ENCODE data around the gene NIPAL1. TPM values are rescaled to one million over a fixed set of nuclear protein-coding genes. Genes with fewer than 3 reads are reported as not detected.

The NIPAL1 gene
- polyA plus RNA-seq, 12 donors = 1.1 to 9.7 (median 5.6) TPM; not detected in 1

DNA sequence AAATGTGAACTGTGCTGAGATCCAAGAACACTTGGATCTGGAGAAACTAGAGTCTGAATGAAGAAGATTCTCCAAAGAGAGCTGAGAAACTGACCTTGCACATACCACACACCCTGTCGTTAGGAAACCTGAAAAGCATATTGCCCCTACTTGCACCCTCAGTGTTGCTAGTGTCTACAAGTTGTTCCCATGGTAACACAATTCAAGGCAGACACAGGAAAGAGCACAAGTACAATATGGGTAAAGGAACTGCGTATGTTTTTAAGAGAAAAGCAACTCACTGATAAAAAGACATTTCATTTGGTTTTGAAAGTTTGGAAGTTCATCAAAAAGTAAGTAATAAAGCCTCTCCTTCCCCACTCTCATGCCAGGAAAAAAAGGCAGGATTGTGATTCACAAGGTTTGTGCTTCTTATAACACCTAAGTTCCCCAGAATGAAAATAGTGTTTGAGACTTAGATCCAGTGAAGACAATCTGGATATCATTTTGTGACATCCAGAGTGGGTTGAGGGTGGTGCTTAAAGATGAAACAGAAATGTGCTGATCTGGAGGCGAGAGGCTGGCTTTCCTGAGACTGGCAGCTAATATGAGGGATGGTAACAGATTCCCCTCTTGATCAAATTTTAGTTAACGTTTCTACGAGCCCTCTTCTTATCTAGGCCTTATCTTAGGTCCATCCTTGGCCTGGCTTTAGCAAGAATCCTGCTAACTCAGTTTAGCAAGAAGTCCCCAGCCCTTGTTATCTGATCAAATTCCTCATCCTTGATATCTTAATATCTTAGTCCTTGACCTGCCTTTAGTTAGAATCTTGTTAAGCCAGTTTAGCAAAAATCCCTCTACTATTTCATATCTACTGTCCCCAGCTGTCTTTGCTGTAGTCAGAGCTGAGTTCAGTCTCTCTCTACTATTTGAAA lies 42.3 kb downstream of the NIPAL1 start:
- no peak for DNase-seq

DNA sequence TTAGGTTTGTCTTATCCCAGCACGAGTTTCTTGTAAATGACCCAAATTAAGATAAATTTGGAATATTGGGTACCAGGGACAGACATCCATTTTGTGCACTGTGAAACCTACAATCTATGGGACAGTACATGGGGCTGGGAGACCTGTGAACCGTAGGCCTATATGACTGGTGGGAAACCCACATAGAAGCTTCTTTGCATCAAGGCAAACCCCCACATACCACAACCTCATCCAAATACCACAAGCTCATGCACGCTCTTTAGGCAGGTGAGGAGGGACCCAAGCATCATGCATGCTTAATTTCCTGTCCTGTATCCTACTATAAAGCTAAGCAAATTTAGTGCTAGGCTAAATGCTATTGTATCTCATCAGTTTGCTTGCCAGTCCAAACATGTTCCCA lies 47.8 kb downstream of the NIPAL1 start:
- no peak for DNase-seq

DNA sequence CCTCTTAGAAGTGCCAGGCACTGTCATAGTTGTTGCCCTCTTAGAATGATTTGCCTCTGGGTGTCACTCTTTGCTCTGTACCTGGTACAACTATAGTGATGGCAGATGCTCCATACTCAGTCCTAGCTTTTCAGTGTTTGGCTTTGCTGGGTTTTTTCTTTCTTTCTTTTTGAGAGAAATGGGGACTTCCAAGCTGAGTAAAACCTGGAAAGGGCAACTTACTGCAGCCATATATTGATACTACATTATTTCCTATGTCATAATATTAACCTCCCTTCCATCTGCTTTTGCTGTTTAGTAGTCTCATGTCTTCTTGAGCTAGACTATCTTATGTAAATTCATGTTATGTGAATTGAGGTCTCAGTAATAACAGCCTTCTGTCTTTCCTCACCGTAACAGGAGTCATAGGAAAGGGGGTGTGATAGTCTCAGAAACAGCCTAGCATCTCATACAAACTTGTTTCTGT lies 49.0 kb downstream of the NIPAL1 start:
- DNase-seq = no peak

GRCh38 chr4:48067536-48067935 lies 51.0 kb downstream of the NIPAL1 start:
- no peak for DNase-seq

DNA sequence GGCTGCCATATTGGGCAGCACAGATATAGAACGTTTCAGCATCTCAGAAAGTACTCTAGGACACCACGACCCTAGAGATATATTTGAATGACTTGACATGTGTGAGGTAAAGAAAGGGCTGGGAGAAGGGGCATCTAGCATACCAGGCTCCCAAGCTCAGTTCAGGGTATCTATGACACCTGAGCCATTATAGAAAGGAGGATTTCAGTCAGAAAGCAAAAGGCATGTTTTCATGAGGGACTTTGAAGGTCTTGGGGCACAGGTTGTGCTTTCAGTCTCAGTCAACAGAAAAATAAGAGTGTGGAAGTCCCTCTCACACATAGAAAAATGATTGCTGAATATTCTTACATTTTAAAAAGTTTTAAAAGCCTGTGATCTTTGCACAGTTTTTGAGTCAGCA lies 51.6 kb downstream of the NIPAL1 start:
- DNase-seq = no peak

GRCh38 chr4:48069026-48069425 lies 52.5 kb downstream of the NIPAL1 start:
- no peak for DNase-seq

GRCh38 chr4:48071191-48071590 lies 54.6 kb downstream of the NIPAL1 start:
- DNase-seq = no peak

- DNase-seq = no peak
These were observed 57.1 kb downstream of the NIPAL1 start for GRCh38 chr4:48073567-48074103.

DNA sequence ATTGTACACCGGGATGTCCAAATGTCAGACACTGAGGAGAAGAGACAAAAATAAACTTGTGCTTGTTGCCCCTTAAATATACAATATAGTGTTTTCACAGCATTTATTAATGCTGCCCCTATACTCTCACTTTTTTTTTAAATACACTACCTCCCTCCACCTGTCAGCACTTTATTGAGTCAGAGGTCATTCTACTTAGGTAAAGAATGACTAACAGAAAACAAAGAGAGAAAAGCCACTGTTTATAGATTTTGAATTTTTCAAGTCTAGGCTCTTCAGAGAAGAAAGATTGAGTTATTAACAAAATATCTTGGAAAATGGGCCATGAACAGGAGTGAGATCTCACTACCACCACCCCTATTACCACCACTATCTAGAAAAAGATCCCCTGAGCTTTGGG lies 58.1 kb downstream of the NIPAL1 start:
- no peak for DNase-seq

GRCh38 chr4:48078425-48078824 lies 61.9 kb downstream of the NIPAL1 start:
- no peak for DNase-seq

DNA sequence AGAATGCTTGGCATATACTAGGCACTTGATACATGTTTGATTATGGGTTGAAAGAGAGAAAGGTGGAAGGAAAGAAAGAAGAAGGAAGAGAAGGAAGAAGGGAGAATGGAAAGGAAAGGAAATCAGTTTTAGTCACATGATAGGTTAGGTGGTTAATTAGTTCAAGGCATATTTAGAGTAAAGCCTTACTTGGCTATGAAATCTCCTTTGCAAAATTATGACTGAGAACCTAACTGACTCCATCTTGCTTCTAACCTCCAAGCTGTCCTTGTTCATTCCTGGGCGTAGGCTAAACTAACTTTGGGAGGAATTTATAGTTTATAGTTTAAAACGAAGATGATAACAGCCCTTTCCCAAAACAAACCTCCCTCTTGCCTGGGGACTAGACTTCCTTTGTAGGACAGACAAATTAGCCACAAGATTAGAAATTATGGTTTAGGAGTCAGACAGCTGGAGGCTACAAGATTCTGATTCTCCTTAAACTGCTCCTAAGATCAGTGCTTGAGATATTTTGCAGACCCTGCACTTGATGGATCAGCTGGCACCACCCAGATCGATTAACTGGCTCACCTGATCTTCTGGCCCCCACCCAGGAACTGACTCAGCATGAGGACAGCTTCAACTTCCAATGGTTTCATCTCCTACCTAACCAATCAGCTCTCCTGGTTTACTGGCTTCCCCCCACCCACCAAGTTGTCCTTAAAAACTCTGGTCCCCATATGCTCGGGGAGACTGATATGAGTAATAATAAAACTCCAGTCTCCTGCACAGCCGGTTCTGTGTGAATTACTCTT lies 62.5 kb downstream of the NIPAL1 start:
- DNase-seq = no peak

DNA sequence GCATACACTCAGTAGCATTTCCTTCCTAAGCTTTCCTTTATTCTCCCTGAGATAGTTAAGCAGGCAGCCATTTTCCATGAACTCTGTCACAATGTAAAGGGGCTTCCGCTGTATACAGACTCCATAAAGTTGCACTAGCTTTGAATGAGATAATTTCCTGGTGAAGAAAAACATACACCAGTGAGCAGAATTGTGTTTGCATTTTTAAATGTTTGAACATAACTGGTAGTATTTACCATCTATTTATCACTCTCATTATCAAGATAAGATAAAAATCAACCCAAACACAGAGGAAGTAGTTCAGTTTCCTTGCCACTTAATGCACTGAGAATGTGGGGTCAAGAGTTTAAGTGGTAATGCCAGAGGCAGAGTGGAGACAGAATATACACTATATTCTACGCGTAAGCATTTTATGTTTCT lies 63.4 kb downstream of the NIPAL1 start:
- DNase-seq = no peak

DNA sequence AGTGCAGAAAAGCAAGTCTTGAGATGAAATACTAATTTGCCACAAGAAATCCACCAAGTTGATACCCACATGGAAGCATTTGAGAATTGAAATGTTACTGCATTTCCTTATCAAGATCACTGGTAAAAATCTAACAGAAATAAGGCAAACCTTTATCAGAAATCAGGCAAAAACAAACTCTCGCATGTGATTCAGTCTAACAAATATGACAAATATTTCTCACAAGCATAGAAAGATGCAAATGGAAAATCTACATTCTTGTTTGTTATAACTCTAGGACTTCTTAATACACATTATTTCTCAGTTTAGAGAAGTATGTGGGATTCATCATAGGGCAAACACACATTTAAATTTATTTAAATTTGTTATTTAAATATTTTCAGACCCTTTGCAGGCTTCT lies 64.6 kb downstream of the NIPAL1 start:
- DNase-seq = no peak

DNA sequence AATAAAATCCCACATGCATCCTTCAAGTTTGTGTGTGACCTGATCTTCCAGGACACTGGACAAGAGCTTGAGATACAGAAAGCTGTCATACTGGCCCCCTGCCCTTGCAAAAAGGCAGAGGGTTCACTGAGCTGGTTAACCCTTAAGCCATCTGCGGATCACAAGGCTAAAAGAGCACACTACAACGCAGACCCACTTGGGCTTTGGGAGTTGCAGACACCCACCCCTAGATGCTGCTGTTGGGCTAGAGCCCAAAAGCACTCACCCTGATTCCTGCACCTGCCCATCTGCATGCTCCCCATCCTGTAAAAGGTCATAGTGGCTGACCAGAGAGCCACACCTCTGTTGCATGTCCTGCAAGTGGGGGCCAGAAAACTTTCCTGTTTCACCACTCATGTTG lies 66.4 kb downstream of the NIPAL1 start:
- DNase-seq = no peak

DNA sequence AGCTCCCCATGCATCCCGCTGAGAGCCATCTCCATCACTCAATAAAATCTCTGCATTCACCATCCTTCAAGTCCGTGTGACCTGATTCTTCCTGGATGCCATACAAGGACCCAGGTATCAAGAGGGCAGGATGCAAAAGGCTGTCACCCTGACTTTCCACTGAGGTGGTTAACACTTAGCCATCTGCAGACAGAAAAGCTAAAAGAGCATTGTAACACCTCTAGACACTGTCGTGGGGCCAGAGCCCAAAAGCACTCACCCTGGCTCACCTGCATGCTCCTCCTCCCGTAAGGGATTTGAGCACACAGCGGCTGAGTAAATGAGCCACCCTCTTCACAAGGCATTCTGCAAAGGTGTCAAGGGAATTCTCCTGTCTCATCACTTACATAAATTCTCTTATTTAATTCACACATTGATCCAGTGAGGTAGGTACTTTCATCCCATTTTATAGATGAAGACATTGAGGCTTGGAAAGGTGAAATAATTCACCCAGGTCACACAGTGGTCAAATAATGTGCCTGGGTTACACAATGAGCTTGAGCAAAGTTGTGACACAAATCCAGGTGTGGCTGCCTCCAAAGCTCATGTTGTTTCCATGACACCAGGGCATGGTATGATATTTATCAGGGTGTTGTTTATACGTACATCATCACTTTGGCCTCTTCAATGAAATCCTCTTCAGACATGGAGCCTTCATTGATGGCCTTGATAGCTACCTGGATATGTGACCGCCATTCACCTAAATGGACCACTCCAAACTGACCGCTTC lies 69.4 kb downstream of the NIPAL1 start:
- no peak for DNase-seq

Other genes with a start within 250 kb of the NIPAL1 start
- 1 to 10 TPM in 10 of 12 donors, not detected in 2; 1.7 to 5.7 (median 2.4) TPM for gene CORIN, start 178.7 kb upstream of the NIPAL1 start, polyA plus RNA-seq (ENCODE audit: insufficient read length in 12 of 12)
- gene NFXL1, start 102.2 kb upstream of the NIPAL1 start, polyA plus RNA-seq (ENCODE audit: insufficient read length in 12 of 12) = 10 to 100 TPM in 7 of 12 donors, 1 to 10 TPM in 4, not detected in 1; 8.1 to 14.7 (median 11.5) TPM
- gene CNGA1, start 91 bp upstream of the NIPAL1 start, polyA plus RNA-seq (ENCODE audit: insufficient read length in 12 of 12) = 1 to 10 TPM in 4 of 12 donors, under 1 TPM in 5, not detected in 3; 0.37 to 2.1 (median 0.94) TPM
- gene TXK, start 117.5 kb downstream of the NIPAL1 start, polyA plus RNA-seq (ENCODE audit: insufficient read length in 12 of 12) = 1 to 10 TPM in 2 of 12 donors, under 1 TPM in 8, not detected in 2; 0.36 to 1.9 (median 0.63) TPM